ENCODE data around the gene MT1X. TPM values are rescaled to one million over a fixed set of nuclear protein-coding genes. Genes with fewer than 3 reads are reported as not detected.

The MT1X gene
- total and polyA plus RNA-seq, 2 of the 13 experiments (the other 11 are each of a cell fraction or from before 2014, with no cell fraction given) = 19.7 to 288 TPM

DNA sequence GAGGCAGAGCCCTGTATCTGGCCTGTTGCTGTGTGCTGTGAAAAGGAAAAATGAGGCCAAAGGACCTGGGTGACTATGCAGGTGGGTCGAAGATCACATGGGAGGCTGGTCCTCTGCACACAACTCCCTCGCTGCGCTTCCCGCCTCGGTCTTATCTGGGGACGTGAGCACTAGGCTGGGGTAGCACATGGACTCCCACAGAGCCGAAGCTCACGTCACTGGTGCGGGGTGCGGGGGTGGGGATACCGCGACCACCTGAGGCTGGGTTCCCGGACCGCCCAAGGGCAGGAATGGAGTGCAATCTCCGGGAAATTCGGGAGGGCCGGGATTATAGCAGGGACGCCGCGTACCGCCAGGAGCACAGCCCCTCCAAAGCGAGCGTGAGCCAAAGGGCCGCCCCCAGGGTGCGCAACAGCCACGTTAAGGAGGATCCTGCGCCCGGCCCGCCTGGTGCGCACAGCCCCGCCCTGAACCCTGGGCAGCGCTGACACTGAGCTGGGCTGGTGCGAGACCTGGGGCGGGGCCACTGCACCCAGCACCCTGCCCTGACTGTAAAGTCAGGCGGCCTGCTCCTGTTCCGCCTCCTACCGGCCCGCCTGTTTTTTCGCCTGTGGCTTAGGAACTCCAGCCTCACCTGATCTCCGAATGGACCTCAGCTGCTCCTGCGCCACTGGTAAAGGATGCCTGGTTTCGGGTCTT is 39.0 kb upstream of the MT1X start (continued):
- TF ChIP-seq, protein P1, sequence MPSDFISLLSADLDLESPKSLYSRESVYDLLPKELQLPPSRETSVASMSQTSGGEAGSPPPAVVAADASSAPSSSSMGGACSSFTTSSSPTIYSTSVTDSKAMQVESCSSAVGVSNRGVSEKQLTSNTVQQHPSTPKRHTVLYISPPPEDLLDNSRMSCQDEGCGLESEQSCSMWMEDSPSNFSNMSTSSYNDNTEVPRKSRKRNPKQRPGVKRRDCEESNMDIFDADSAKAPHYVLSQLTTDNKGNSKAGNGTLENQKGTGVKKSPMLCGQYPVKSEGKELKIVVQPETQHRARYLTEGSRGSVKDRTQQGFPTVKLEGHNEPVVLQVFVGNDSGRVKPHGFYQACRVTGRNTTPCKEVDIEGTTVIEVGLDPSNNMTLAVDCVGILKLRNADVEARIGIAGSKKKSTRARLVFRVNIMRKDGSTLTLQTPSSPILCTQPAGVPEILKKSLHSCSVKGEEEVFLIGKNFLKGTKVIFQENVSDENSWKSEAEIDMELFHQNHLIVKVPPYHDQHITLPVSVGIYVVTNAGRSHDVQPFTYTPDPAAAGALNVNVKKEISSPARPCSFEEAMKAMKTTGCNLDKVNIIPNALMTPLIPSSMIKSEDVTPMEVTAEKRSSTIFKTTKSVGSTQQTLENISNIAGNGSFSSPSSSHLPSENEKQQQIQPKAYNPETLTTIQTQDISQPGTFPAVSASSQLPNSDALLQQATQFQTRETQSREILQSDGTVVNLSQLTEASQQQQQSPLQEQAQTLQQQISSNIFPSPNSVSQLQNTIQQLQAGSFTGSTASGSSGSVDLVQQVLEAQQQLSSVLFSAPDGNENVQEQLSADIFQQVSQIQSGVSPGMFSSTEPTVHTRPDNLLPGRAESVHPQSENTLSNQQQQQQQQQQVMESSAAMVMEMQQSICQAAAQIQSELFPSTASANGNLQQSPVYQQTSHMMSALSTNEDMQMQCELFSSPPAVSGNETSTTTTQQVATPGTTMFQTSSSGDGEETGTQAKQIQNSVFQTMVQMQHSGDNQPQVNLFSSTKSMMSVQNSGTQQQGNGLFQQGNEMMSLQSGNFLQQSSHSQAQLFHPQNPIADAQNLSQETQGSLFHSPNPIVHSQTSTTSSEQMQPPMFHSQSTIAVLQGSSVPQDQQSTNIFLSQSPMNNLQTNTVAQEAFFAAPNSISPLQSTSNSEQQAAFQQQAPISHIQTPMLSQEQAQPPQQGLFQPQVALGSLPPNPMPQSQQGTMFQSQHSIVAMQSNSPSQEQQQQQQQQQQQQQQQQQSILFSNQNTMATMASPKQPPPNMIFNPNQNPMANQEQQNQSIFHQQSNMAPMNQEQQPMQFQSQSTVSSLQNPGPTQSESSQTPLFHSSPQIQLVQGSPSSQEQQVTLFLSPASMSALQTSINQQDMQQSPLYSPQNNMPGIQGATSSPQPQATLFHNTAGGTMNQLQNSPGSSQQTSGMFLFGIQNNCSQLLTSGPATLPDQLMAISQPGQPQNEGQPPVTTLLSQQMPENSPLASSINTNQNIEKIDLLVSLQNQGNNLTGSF (CRISPR knock-in tag; IDR thresholded peaks at IDR 0.05) = peak; percentile 55; the same call in 1 of the 2 replicates
- peak; percentile 56; the same call in 1 of the 2 replicates for TF ChIP-seq NFKB2 (CRISPR knock-in tag; IDR thresholded peaks at IDR 0.05; ENCODE audit: borderline replicate concordance)
- TF ChIP-seq, protein P2, sequence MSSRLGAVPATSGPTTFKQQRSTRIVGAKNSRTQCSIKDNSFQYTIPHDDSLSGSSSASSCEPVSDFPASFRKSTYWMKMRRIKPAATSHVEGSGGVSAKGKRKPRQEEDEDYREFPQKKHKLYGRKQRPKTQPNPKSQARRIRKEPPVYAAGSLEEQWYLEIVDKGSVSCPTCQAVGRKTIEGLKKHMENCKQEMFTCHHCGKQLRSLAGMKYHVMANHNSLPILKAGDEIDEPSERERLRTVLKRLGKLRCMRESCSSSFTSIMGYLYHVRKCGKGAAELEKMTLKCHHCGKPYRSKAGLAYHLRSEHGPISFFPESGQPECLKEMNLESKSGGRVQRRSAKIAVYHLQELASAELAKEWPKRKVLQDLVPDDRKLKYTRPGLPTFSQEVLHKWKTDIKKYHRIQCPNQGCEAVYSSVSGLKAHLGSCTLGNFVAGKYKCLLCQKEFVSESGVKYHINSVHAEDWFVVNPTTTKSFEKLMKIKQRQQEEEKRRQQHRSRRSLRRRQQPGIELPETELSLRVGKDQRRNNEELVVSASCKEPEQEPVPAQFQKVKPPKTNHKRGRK (CRISPR knock-in tag; IDR thresholded peaks at IDR 0.05) = 0 out of 2 replicates have a peak, but pooled peaks have one; percentile 17
- TF ChIP-seq SALL1 (CRISPR knock-in tag; IDR thresholded peaks at IDR 0.05) = peak; percentile 77
- TF ChIP-seq, protein P3, sequence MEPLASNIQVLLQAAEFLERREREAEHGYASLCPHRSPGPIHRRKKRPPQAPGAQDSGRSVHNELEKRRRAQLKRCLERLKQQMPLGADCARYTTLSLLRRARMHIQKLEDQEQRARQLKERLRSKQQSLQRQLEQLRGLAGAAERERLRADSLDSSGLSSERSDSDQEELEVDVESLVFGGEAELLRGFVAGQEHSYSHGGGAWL (CRISPR knock-in tag; IDR thresholded peaks at IDR 0.05) = 0 out of 2 replicates have a peak, but pooled peaks have one; percentile 22
- peak; percentile 51; the same call in 1 of the 2 replicates for TF ChIP-seq ZNF724P (CRISPR knock-in tag; IDR thresholded peaks at IDR 0.05; ENCODE audit: borderline replicate concordance)
- no peak for TF ChIP-seq SIN3B (IDR thresholded peaks at IDR 0.05; ENCODE audit: low read length)
- TF ChIP-seq ZNF598 (CRISPR knock-in tag; IDR thresholded peaks at IDR 0.05; ENCODE audit: borderline replicate concordance) = peak; percentile 13; the same call in 1 of the 2 replicates
- TF ChIP-seq ZZZ3 (CRISPR knock-in tag; IDR thresholded peaks at IDR 0.05; ENCODE audit: borderline replicate concordance) = 0 out of 2 replicates have a peak, but pooled peaks have one; percentile 29
- peak; percentile 72; the same call in 1 of the 2 replicates for TF ChIP-seq ZNF501 (CRISPR knock-in tag; IDR thresholded peaks at IDR 0.05)
- TF ChIP-seq SMARCE1 (IDR thresholded peaks at IDR 0.05; ENCODE audit: borderline replicate concordance) = no peak
- TF ChIP-seq SMAD3 (CRISPR knock-in tag; IDR thresholded peaks at IDR 0.05) = no peak
- 0 out of 2 replicates have a peak, but pooled peaks have one; percentile 31 for TF ChIP-seq ZNF343 (CRISPR knock-in tag; IDR thresholded peaks at IDR 0.05)
- TF ChIP-seq MED13 (CRISPR knock-in tag; IDR thresholded peaks at IDR 0.05) = no peak
- TF ChIP-seq ZNF776 (CRISPR knock-in tag; IDR thresholded peaks at IDR 0.05) = peak; percentile 38; the same call in 1 of the 2 replicates
- no peak for TF ChIP-seq CEBPB (IDR thresholded peaks at IDR 0.05; ENCODE audit: borderline replicate concordance, low read depth, low read length)
- TF ChIP-seq, protein P4, sequence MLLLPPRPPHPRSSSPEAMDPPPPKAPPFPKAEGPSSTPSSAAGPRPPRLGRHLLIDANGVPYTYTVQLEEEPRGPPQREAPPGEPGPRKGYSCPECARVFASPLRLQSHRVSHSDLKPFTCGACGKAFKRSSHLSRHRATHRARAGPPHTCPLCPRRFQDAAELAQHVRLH (CRISPR knock-in tag; IDR thresholded peaks at IDR 0.05; ENCODE audit: borderline replicate concordance, low read depth) = peak; percentile 64; the same call in 1 of the 2 replicates

Data from HepG2 (cell line).